ENCODE data around the gene DENND2C.

Gene DENND2C

GRCh38 chr1:114685851-114686250 is 16.0 kb upstream of the DENND2C start:
- no peak for DNase-seq (ENCODE audit: low spot score)

DNA sequence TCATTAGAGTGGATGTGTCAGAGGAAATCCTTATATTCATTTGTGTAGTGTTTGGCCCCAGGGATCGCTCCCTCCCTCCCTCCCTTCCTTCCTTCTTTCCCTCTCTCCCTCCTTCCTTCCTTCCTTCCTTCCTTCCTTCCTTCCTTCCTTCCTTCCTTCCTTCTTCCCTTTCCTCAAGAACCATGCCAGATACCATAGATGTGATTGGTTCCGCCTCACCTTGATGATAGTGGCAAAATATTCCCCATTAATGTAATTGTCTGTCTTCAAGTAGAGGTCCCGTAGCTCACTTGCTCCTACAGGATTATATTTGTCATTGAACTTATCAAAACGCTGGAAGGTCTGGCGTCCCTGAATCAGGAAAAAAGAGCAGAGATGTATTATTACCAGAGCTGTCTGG is 7.8 kb upstream of the DENND2C start:
- no peak for DNase-seq (ENCODE audit: low spot score)

- DNase-seq (ENCODE audit: low spot score) = no peak
Measured at GRCh38 chr1:114676115-114676514, 6.3 kb upstream of the DENND2C start.

DNA sequence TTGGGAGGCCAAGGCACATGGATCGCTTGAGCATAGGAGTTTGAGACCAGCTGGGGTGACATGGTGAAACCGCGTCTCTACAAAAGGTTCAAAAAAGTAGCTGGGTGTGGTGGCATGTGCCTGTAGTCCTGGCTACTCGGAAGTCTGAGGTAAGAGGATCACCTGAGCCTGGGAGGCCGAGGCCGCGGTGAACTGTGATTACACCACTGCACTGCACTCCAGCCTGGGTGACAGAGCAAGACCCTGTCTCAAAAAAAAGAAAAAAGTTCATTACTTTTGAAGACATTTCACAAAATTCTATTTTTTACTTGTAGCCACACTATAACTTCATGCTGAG is 2.1 kb upstream of the DENND2C start:
- no peak for DNase-seq (ENCODE audit: low spot score)

- peak; percentile 8 for DNase-seq (ENCODE audit: low spot score)
Measured at GRCh38 chr1:114671011-114671938, 1.4 kb upstream of the DENND2C start.

- peak; percentile 85 for DNase-seq (ENCODE audit: low spot score)
Measured at GRCh38 chr1:114670083-114671010, 498 bp upstream of the DENND2C start.

DNA sequence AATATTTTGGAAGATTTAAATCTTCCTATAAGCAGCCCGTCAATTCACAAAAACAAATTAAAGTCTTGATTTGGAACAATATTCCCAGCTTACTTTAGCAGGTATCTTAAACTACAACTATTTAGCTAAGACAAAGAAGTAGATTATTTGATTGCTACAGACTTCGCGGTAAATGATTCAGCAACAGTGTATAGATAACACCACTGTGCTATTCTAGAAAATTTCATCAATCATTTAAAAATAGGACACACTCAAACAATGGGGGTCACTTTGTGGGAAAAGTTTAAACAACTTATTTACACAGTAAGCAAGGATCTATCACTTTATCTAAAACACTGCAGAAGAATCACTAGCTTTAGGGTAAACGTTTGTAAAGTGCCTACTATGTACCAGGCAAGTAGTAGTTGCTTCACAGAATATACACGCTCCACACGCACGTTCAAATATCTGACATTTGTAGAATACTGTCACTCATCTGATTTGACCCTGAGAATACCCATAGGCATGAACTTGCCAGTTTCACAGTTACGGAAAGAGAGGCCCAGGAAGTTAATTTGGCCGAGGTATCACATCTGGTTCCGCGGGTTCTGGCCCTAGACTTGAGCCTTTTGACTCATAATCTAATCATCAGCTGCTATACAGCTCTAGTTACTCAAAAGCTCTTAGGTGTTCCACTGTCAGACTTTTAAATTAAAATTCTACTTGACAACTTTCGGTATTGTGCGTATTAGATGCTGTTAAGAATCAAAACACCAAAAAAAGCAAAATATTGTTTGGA is 876 bp downstream of the DENND2C start:
- DNase-seq (ENCODE audit: low spot score) = no peak

DNA sequence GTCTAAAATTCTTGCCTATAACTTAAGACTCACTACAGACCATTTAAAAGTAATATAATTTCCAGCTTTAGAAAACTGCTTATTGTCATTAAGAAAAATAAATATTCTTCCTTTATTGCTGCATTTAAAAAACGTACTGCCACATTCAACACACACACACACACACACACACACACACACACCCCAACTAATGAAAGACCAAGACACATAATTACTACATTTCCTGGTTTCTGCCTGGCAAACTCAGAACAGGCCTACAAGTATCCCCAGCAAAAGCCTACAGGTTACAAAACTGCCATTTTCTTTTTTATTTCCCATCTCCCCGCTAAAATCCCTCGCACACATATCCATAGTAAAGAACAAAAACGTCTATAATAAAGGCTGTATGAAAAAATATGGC is 1.5 kb downstream of the DENND2C start:
- DNase-seq (ENCODE audit: low spot score) = no peak

GRCh38 chr1:114666954-114667353 is 2.9 kb downstream of the DENND2C start:
- no peak for DNase-seq (ENCODE audit: low spot score)

DNA sequence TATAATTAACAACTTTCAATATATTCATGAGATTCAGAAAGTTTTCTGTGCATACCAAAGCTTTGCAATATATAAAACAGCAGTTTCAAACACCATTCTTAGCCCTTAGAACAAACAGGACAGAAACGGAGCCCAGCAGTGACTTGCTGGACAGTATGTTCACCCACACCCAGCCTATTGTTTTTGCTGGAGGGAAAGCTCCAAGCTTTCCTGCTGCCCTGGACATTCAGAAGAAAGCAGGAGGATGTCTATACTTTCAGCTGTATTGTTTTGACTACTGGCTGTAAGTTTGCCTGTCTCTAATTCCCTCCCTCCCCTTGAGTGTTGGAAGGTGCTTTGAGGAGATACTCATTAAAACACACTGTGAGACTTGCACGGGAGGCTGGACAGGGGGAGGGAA is 9.6 kb downstream of the DENND2C start:
- DNase-seq (ENCODE audit: low spot score) = no peak

DNA sequence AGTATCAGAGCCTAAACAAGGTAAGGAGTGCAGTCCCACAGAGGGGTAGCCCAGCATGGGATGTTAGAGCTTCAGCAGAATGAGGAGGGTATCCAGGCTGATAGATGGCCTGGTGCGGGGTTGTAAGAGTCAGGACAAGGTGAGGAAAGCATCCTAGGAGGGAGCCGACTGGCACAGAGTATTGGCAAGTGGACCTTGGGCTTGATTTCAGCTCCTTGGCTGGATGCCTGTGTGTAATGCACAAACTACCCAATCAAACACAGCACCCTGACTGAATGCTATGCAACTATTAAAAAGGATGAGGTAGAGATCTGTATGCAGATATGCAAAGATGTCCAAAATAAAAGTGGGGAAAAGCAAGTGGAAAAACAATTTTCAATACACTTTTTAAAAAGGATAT is 18.0 kb downstream of the DENND2C start:
- DNase-seq (ENCODE audit: low spot score) = no peak

DNA sequence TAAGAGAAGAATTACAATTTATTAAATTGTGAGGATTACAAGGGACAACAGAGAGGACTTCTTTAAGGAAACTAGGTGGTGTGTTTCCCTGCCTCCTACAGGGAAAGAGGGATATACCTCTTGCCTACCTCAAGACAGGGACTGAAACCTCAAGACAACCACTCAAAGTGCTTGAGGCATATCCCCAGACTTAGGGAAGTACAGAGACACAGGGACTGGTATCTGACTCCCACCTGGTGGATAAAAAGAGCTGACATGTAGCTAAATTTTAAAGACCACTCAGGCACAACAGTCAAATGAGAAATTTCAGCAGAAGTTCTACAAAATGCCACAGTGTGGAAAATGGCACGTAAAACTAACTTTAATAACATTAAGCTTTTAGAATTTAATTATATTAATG is 21.3 kb downstream of the DENND2C start:
- no peak for DNase-seq (ENCODE audit: low spot score)

DNA sequence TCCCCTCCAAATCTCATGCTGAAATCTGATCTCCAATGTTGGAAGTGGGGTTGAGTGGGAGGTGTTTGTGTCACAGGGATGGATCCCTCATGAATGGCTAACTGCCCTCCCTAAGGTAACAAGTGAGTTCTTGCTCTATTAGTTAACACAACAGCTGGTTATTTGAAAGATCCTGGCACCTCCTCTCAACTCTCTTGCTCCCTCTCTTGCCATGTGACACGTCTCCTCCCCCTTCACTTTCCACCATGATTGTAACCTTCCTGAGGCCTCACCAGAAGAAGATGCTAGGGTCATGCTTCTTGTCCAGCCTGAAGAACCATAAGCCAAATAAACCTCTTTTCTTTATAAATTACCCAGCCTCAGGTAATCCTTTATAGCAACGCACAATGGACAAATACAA is 28.5 kb downstream of the DENND2C start:
- no peak for DNase-seq (ENCODE audit: low spot score)

DNA sequence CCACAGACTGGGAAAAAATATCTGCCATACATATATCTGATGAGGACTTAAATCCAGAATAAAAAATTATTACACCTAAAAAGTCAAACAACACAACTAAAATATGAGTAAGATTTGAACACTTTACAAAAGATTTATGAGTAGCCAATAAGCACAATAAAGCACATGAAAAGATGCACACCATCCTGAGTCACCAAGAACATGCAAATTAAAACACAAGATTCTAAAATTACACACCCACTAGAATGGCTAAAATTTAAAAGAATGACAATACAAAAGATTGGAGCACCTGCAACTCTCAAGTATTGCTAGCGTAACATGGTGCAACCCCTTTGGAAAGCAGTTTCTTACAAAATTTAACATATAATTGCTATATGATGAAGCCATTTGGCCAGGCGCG is 30.9 kb downstream of the DENND2C start:
- DNase-seq (ENCODE audit: low spot score) = no peak

DNA sequence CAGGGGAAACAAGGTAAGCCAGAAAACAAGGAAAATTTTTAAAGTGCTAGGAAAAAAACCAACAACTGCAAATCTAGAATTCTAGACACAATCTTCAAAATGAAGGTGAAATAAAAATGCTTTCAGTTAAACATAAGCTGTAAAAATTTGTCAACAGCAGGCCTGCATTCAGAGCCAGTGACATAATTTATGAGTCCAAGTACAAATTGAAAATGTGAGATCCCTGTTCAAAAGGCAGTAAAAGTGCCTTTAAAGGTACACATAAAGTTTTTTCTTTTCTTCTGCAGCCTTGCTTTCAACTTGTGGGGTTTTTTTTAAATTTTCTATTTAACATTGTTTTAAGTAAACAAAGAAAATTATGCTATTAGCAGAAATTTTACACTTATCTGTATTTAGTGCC is 37.4 kb downstream of the DENND2C start:
- no peak for DNase-seq (ENCODE audit: low spot score)

DNA sequence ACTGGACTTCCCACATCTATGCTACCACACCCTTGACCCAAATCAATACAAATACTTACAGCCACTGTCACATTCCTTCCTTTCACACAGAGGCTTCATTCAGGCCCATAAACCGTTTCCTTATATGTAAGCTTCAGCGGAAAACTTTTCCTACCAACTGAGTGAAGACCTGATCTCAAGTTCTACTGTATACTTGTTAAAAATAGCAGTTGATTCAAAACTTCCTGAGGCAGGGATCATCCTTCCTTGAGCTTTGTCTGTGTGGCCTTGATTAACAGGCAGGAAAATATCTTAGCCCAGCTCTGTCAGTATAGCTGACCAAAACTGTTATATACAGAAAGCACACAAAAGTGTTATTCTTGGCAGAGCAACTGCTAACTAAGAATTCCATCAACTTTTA is 42.7 kb downstream of the DENND2C start:
- no peak for DNase-seq (ENCODE audit: low spot score)

GRCh38 chr1:114623364-114623763 is 46.5 kb downstream of the DENND2C start:
- no peak for DNase-seq (ENCODE audit: low spot score)

- no peak for DNase-seq (ENCODE audit: low spot score)
Measured at GRCh38 chr1:114620419-114620818, 49.4 kb downstream of the DENND2C start.

- no peak for DNase-seq (ENCODE audit: low spot score)
Measured at GRCh38 chr1:114618606-114619005, 51.2 kb downstream of the DENND2C start.

- DNase-seq (ENCODE audit: low spot score) = no peak
Measured at GRCh38 chr1:114610546-114611245, 59.2 kb downstream of the DENND2C start.

DNA sequence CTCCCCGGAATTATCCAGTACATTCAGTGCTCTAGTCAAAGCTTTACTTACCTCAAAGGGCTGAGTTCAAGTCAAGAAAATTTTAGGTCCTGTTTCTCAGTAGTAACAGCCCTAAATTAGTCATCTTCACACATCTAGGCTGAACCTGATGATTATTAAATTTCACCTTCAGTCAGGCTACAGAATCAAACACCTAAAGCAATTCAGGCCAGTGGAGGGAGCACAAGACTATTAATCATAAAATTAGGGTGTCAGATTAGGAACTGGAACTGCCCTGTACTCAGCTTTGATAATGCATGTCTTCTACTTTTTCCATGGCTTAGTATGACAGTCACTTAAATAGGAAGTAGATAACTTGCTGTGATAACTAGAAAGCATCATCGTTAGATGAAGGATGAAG is 60.0 kb downstream of the DENND2C start:
- DNase-seq (ENCODE audit: low spot score) = no peak

DNA sequence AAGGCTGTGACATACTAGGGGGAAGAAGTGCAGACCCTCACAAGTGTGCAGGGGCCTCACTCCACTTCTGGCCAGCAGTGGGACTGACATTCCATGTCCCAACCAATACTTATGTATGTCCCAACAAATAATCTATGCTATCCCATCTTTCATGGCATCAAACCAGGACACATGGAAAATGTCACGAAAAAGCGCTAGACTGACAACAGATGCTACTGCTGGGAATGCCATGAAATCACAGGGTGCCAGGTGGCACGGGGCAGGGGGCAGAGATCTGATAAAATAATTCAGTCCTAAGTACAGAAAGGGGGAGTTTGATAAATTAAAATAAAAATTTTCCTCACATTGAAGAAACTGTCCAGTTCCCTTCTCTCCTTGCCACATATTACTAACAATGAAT is 60.8 kb downstream of the DENND2C start:
- DNase-seq (ENCODE audit: low spot score) = no peak
